HEK293T (cell line): ENCODE measurements around the gene TEX52.

ENCODE experiments used
- CTCF ChIA-PET: fragments of 350-600 bp; formaldehyde crosslinking; extraction: SDS; loops from one replicate; lab custom pipeline; 2021; ENCODE audit warnings: antibody characterized with exemption, inconsistent platforms; lab: Yijun Ruan, JAX
- POLR2A ChIA-PET: fragments of 350-600 bp; formaldehyde crosslinking; extraction: SDS; loops from one replicate; lab custom pipeline; 2020; ENCODE audit warnings: antibody characterized with exemption, inconsistent platforms; lab: Yijun Ruan, JAX
- DNase-seq: peaks from one replicate; pipeline ENCODE4 v3.0.0; 2012; ENCODE audit warnings: mixed read lengths; ENCODE audit errors: extremely low spot score
- ARNT ChIP-seq: fragments of 450-650 bp; IDR thresholded peaks from 2 replicates; pipeline ENCODE4 v1.6.1; 2017; ENCODE audit warnings: mild to moderate bottlenecking
- BHLHE40 ChIP-seq: fragments of 450-650 bp; IDR thresholded peaks from 2 replicates; pipeline ENCODE4 v1.6.1; 2016; ENCODE audit warnings: mild to moderate bottlenecking, moderate library complexity, borderline replicate concordance
- CTBP1 ChIP-seq: fragments of 450-650 bp; IDR thresholded peaks from 2 replicates; pipeline ENCODE4 v1.6.1; 2016; ENCODE audit warnings: borderline replicate concordance
- ELF4 ChIP-seq: fragments of 450-650 bp; IDR thresholded peaks from 2 replicates; pipeline ENCODE4 v1.6.1; 2017; ENCODE audit warnings: antibody characterized with exemption
- FOXA1 ChIP-seq: fragments of 450-650 bp; IDR thresholded peaks from 2 replicates; pipeline ENCODE4 v1.6.1; 2016; ENCODE audit warnings: mild to moderate bottlenecking
- FOXK2 ChIP-seq: fragments of 450-650 bp; IDR thresholded peaks from 2 replicates; pipeline ENCODE4 v1.6.1; 2016; ENCODE audit warnings: mild to moderate bottlenecking
- FOXM1 ChIP-seq: fragments of 450-650 bp; IDR thresholded peaks from 2 replicates; pipeline ENCODE4 v1.6.1; 2017; ENCODE audit warnings: mild to moderate bottlenecking, borderline replicate concordance
- HDGF ChIP-seq: fragments of 450-650 bp; IDR thresholded peaks from 2 replicates; pipeline ENCODE4 v1.6.1; 2017; ENCODE audit warnings: antibody characterized with exemption, borderline replicate concordance
- L3MBTL2 ChIP-seq: fragments of 450-650 bp; conservative IDR thresholded peaks from 2 replicates; pipeline ENCODE4 v1.6.1; 2016; ENCODE audit warnings: mild to moderate bottlenecking
- LEF1 ChIP-seq: fragments of 450-650 bp; IDR thresholded peaks from 2 replicates; pipeline ENCODE4 v1.6.1; 2017; ENCODE audit warnings: mild to moderate bottlenecking, borderline replicate concordance
- NFRKB ChIP-seq: fragments of 450-650 bp; IDR thresholded peaks from 2 replicates; pipeline ENCODE4 v1.6.1; 2016; ENCODE audit warnings: mild to moderate bottlenecking, moderate library complexity
- SP1 ChIP-seq: fragments of 450-650 bp; IDR thresholded peaks from 2 replicates; pipeline ENCODE4 v1.6.1; 2017
- SUZ12 ChIP-seq: fragments of 450-650 bp; IDR thresholded peaks from 2 replicates; pipeline ENCODE4 v1.6.1; 2016; ENCODE audit warnings: mild to moderate bottlenecking
- TARDBP ChIP-seq: fragments of 450-650 bp; IDR thresholded peaks from 2 replicates; pipeline ENCODE4 v1.6.1; 2016
- ZNF384 ChIP-seq: fragments of 450-650 bp; IDR thresholded peaks from 2 replicates; pipeline ENCODE4 v1.6.1; 2016
- TF ChIP-seq, protein P1 (sequence below): fragments of 450-650 bp; IDR thresholded peaks from 2 replicates; pipeline ENCODE4 v1.6.1; 2016

Gene TEX52

DNA sequence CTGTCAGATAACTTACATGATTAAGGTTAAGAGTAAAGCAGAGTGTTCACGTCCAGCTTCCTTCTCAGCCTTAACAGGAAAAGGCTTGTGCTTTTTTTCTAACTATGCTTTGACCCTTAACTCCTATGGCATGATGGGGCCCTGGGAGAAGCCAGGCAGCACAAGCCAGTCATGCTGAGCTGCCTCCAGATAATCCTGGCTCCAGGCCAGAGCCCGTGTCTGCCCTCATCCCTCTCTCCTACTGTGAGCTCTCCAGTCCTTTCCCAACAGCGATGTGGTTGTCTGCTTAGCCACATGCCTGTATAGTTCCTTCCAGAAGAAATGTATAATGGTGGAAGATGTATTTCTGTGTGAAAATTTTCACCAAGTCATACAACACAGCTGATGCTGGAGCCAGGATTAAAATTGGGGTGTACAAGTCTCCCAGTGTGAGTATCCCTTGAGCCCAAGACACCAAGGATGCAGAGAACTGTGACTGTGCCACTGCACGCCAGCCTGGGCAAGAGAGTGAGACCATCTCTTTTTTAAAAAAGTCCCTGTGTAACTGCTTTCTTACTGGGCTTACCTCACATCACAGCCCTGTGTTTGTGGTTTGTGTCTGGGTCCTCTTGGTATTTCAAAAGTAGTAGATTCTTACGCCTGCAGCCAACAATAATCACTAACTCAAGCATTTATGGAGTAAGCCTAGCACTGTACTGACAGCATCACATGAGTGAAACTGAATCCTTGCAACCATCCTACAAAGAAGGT lies 52.3 kb downstream of the TEX52 start:
- TF ChIP-seq HDGF (no peak), L3MBTL2 (no peak), SUZ12 (no peak), SP1 (no peak), TARDBP (no peak), CTBP1 (no peak)
- no peak for DNase-seq
- POLR2A ChIA-PET: interaction anchor here (1.0 to 2.7 kb wide), 3 partner anchors 9 to 19 kb away, joined by 3 to 15 read pairs (median 4); partner anchors contain the start of gene FKBP4
- CTCF ChIA-PET: no interaction called here

DNA sequence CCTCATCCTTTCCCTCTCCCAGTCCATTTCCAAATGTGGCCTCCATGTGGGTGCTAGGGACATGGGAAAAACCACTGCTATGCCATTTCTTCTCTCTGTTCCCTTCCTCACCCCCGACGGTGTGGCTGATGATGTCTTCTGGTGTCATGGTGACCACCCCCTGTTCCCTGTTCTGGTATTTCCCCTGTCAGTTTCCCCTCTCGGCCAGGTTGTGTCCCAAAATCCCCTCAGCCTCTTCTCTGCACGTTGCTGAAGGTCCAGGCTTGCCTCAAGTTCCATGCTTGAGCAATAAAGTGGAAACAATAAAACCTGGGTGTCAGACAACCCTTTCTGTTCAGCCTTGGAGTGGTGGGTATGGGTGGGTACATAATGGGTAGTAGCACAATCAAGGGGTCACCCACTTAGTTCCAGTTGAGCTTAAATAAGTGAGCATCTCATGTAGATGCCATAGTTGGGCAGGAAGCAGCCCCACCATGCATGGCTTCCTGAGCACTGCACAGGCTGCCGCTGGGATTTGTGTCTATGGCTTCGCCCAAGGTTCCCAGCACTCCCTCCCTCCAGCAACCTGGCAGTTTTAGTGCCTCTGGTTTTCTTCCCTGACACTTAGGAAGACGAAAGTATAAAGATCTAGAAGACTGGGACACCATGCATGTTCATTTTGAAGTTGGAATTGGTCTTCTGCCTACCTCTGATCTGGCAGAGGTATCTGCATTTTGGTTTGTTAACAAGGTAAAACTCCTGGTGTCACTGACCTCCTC lies 53.0 kb downstream of the TEX52 start:
- ChIA-PET CTCF (no interaction called here), POLR2A (interaction anchor here (1.0 to 2.7 kb wide), 4 partner anchors 8 to 18 kb away, joined by 3 to 15 read pairs (median 4); partner anchors contain the start of gene FKBP4)
- TF ChIP-seq SUZ12 (no peak), NFRKB (no peak), ZNF384 (no peak), ARNT (no peak), L3MBTL2 (no peak), FOXM1 (no peak), HDGF (no peak), TARDBP (no peak), BHLHE40 (no peak), CTBP1 (no peak), FOXK2 (no peak), ELF4 (no peak), SP1 (no peak), LEF1 (no peak), FOXA1 (no peak)
- TF ChIP-seq, protein P1, sequence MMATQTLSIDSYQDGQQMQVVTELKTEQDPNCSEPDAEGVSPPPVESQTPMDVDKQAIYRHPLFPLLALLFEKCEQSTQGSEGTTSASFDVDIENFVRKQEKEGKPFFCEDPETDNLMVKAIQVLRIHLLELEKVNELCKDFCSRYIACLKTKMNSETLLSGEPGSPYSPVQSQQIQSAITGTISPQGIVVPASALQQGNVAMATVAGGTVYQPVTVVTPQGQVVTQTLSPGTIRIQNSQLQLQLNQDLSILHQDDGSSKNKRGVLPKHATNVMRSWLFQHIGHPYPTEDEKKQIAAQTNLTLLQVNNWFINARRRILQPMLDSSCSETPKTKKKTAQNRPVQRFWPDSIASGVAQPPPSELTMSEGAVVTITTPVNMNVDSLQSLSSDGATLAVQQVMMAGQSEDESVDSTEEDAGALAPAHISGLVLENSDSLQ: no peak
- DNase-seq: no peak

DNA sequence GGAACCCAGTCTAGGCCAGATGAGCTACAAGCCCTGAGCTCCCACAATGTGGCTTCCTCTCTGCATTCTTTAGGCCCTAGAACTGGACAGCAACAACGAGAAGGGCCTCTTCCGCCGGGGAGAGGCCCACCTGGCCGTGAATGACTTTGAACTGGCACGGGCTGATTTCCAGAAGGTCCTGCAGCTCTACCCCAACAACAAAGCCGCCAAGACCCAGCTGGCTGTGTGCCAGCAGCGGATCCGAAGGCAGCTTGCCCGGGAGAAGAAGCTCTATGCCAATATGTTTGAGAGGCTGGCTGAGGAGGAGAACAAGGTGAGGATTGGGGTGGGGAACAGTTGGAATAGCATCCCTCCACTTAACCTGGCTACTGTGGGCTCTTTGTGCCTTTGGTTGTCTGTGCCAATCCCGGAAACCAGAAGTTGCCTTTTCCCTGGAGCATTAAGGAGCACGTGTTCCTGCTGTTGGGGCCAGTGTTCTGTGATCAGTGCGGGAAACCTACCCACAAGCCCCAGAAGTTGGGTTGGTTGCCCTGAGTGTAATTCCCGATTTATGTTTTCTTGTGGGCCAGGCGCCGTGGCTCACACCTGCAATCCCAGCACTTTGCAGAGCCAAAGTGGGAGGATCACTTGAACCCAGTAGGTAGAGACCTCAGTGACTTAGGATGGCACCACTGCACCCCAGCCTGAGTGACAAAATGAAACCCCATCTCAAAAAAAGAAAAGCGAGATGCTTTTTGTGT lies 55.6 kb downstream of the TEX52 start:
- CTCF ChIA-PET: interaction anchor here (0.6 kb wide), 1 partner anchor 142 kb away, joined by 3 read pairs; no protein-coding TSS in a partner anchor
- TF ChIP-seq FOXA1 (no peak), ZNF384 (no peak), ARNT (no peak), BHLHE40 (no peak), FOXK2 (no peak), HDGF (no peak), SP1 (no peak), L3MBTL2 (no peak), FOXM1 (no peak), ELF4 (no peak)
- TF ChIP-seq, protein P1: no peak
- DNase-seq: no peak
- POLR2A ChIA-PET: interaction anchor here (1.2 kb wide), 1 partner anchor 12 kb away, joined by 3 read pairs; the partner anchor contains the start of gene ITFG2

DNA sequence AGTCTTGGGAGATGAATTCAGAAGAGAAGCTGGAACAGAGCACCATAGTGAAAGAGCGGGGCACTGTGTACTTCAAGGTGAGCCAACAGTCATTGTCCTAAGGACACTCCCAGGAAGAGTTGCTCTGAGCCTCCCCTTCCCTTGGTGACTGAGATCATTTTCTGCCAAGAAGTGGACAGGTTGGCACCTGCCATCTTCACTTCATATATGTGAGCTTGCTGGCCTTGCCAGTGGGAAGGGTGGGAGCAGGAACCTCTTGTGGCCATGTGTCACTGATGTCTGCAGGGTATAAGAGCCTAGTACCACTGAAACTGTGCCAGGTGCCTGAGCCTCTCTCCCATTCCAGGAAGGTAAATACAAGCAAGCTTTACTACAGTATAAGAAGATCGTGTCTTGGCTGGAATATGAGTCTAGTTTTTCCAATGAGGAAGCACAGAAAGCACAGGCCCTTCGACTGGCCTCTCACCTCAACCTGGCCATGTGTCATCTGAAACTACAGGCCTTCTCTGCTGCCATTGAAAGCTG lies 56.7 kb downstream of the TEX52 start:
- no peak for TF ChIP-seq LEF1
- no peak for TF ChIP-seq FOXK2
- no peak for TF ChIP-seq NFRKB
- no peak for TF ChIP-seq BHLHE40
- no peak for TF ChIP-seq ZNF384
- TF ChIP-seq TARDBP: no peak
- no peak for TF ChIP-seq SUZ12
- TF ChIP-seq SP1: no peak
- TF ChIP-seq ARNT: no peak
- TF ChIP-seq, protein P1: no peak
- no peak for TF ChIP-seq CTBP1
- TF ChIP-seq L3MBTL2: no peak
- TF ChIP-seq ELF4: no peak
- no peak for TF ChIP-seq FOXM1
- TF ChIP-seq HDGF: no peak
- TF ChIP-seq FOXA1: no peak
- no peak for DNase-seq
- CTCF ChIA-PET: no interaction called here
- POLR2A ChIA-PET: no interaction called here
